H9 (cell line): ENCODE data around the gene RUSC2. TPM values are rescaled to one million over a fixed set of nuclear protein-coding genes. Genes with fewer than 3 reads are reported as not detected.

Experiments
- DNase-seq: peaks from one replicate; pipeline ENCODE4 v3.0.0-alpha.2; 2017
- H2AFZ ChIP-seq: one replicate; pipeline ENCODE4 v1.6.1; 2013; ENCODE audit warnings: mild to moderate bottlenecking, low read length, control low read depth, moderate library complexity
- H2AK5ac ChIP-seq: 2 replicates; pipeline ENCODE4 v1.6.1; 2013; ENCODE audit warnings: low read length, control low read depth, mixed read lengths; ENCODE audit not compliant: insufficient read length
- H2BK120ac ChIP-seq: one replicate; pipeline ENCODE4 v1.6.1; 2013; ENCODE audit warnings: low read depth, mild to moderate bottlenecking, low read length, control low read depth, inconsistent platforms; ENCODE audit not compliant: poor library complexity, severe bottlenecking
- H2BK12ac ChIP-seq: 2 replicates; pipeline ENCODE4 v1.6.1; 2013; ENCODE audit warnings: low read length, control low read depth, mixed read lengths, low read depth; ENCODE audit not compliant: insufficient read length
- H2BK15ac ChIP-seq: 2 replicates; pipeline ENCODE4 v1.6.1; 2013; ENCODE audit warnings: low read depth, low read length, control low read depth
- H2BK20ac ChIP-seq: one replicate; pipeline ENCODE4 v1.6.1; 2013; ENCODE audit warnings: low read depth, mild to moderate bottlenecking, low read length, control low read depth, inconsistent platforms; ENCODE audit not compliant: poor library complexity, severe bottlenecking
- H2BK5ac ChIP-seq: 2 replicates; pipeline ENCODE4 v1.6.1; 2013; ENCODE audit warnings: low read length, control low read depth, mixed read lengths; ENCODE audit not compliant: insufficient read length
- H3K14ac ChIP-seq: 2 replicates; pipeline ENCODE4 v1.6.1; 2013; ENCODE audit warnings: low read length, control low read depth; ENCODE audit not compliant: insufficient read depth
- H3K18ac ChIP-seq: 2 replicates; pipeline ENCODE4 v1.6.1; 2013; ENCODE audit warnings: low read depth, mild to moderate bottlenecking, mixed read lengths, low read length, control low read depth; ENCODE audit not compliant: insufficient read length
- H3K23ac ChIP-seq: 2 replicates; pipeline ENCODE4 v1.6.1; 2013; ENCODE audit warnings: low read length, control low read depth, mixed read lengths, low read depth; ENCODE audit not compliant: insufficient read length
- H3K23me2 ChIP-seq: 2 replicates; pipeline ENCODE4 v1.6.1; 2013; ENCODE audit warnings: low read depth, mild to moderate bottlenecking, mixed read lengths, low read length, control low read depth; ENCODE audit not compliant: insufficient read length, poor library complexity, severe bottlenecking
- H3K27ac ChIP-seq: 2 replicates; pipeline ENCODE4 v1.5.1; 2013; ENCODE audit warnings: low read length, control low read depth, mixed read lengths, low read depth; ENCODE audit not compliant: insufficient read length
- H3K27me3 ChIP-seq: 2 replicates; pipeline ENCODE4 v1.6.1; 2013; ENCODE audit warnings: low read length, control low read depth, inconsistent platforms; ENCODE audit not compliant: insufficient read depth
- H3K4ac ChIP-seq: 2 replicates; pipeline ENCODE4 v1.6.1; 2013; ENCODE audit warnings: low read depth, mild to moderate bottlenecking, control low read depth, inconsistent platforms, low read length, moderate library complexity
- H3K4me1 ChIP-seq: 2 replicates; pipeline ENCODE4 v1.6.1; 2013; ENCODE audit warnings: low read length, control low read depth, inconsistent platforms; ENCODE audit not compliant: insufficient read depth
- H3K4me2 ChIP-seq: 2 replicates; pipeline ENCODE4 v1.6.1; 2013; ENCODE audit warnings: low read length, control low read depth, mixed read lengths; ENCODE audit not compliant: insufficient read length, insufficient read depth
- H3K56ac ChIP-seq: 2 replicates; pipeline ENCODE4 v1.6.1; 2013; ENCODE audit warnings: low read depth, mild to moderate bottlenecking, mixed read lengths, low read length, control low read depth; ENCODE audit not compliant: insufficient read length
- H3K79me1 ChIP-seq: 2 replicates; pipeline ENCODE4 v1.6.1; 2013; ENCODE audit warnings: low read depth, mild to moderate bottlenecking, moderate library complexity, low read length, control low read depth, inconsistent platforms; ENCODE audit not compliant: insufficient read depth, poor library complexity, severe bottlenecking
- H3K79me2 ChIP-seq: 2 replicates; pipeline ENCODE4 v1.6.1; 2013; ENCODE audit warnings: low read length, control low read depth, inconsistent platforms; ENCODE audit not compliant: insufficient read depth
- H3K9ac ChIP-seq: 2 replicates; pipeline ENCODE4 v1.6.1; 2013; ENCODE audit warnings: low read length, control low read depth, mixed read lengths; ENCODE audit not compliant: insufficient read length; ENCODE audit errors: extremely low read depth
- H3K9me3 ChIP-seq: one replicate; pipeline ENCODE4 v1.6.1; 2013; ENCODE audit warnings: low read depth, low read length, inconsistent platforms; ENCODE audit not compliant: control insufficient read depth
- H3T11ph ChIP-seq: one replicate; pipeline ENCODE4 v1.6.1; 2013; ENCODE audit warnings: mild to moderate bottlenecking, low read length, control low read depth, inconsistent platforms
- H4K20me1 ChIP-seq: one replicate; pipeline ENCODE4 v1.6.1; 2013; ENCODE audit not compliant: control insufficient read depth, insufficient read length, insufficient read depth
- H4K5ac ChIP-seq: 2 replicates; pipeline ENCODE4 v1.6.1; 2013; ENCODE audit warnings: low read depth, mild to moderate bottlenecking, mixed read lengths, low read length, control low read depth; ENCODE audit not compliant: insufficient read length
- H4K8ac ChIP-seq: replicated peaks from 2 replicates; pipeline ENCODE4 v1.6.1; 2013; ENCODE audit warnings: low read length, control low read depth, mixed read lengths, low read depth; ENCODE audit not compliant: insufficient read length
- H4K91ac ChIP-seq: 2 replicates; pipeline ENCODE4 v1.6.1; 2013; ENCODE audit warnings: low read depth, mild to moderate bottlenecking, moderate library complexity, mixed read lengths, low read length, control low read depth; ENCODE audit not compliant: insufficient read length
- H3K27ac Mint-ChIP-seq, 3 experiments: 2 replicates in 2 of 3; 3 replicates in 1 of 3; pipeline ENCODE4 v1.8.0; 2020 to 2021; ENCODE audit warnings: mixed read lengths in 3 of 3, mild to moderate bottlenecking in 1 of 3, moderate library complexity in 1 of 3
- H3K27me3 Mint-ChIP-seq: 2 replicates; pipeline ENCODE4 v1.8.0; 2021; ENCODE audit warnings: low read depth, mild to moderate bottlenecking, moderate library complexity, mixed read lengths
- H3K36me3 Mint-ChIP-seq, 3 experiments: 2 replicates in 2 of 3; 3 replicates in 1 of 3; pipeline ENCODE4 v1.8.0; 2020 to 2021; ENCODE audit warnings: low read depth in 3 of 3, mixed read lengths in 3 of 3; ENCODE audit not compliant: insufficient read depth in 1 of 3
- H3K4me1 Mint-ChIP-seq, 2 experiments: 2 replicates each; pipeline ENCODE4 v1.8.0; 2020; ENCODE audit warnings: mixed read lengths in 2 of 2
- H3K4me3 Mint-ChIP-seq, 2 experiments: 2 replicates in 1 of 2; 3 replicates in 1 of 2; pipeline ENCODE4 v1.8.0; 2020 to 2021; ENCODE audit warnings: mild to moderate bottlenecking in 2 of 2, mixed read lengths in 2 of 2, moderate library complexity in 1 of 2
- H3K9me3 Mint-ChIP-seq, 2 experiments: 2 replicates in 1 of 2; 3 replicates in 1 of 2; pipeline ENCODE4 v1.8.0; 2020; ENCODE audit warnings: mild to moderate bottlenecking in 2 of 2, mixed read lengths in 2 of 2, moderate library complexity in 1 of 2
- CTCF ChIP-seq: fragments of 200-600 bp; sonication (generic); conservative IDR thresholded peaks from 3 replicates; pipeline ENCODE4 v1.8.0; 2021; ENCODE audit warnings: antibody characterized with exemption, mild to moderate bottlenecking
- WGBS: extraction: QIAGEN DNeasy Blood & Tissue Kit; methylation state at CpG from one replicate; pipeline ENCODE4 v1.1.7; 2013; ENCODE audit warnings: missing lambda C conversion rate, low lambda C conversion rate, mixed read lengths; ENCODE audit not compliant: insufficient read length; ENCODE audit errors: extremely low coverage; 5-methylcytosine and 5-hydroxymethylcytosine counted together
- total RNA-seq: library from RNA; stranded (reverse); gene quantifications from 2 replicates; pipeline ENCODE4 v1.2.1, GENCODE V29; 2021

RUSC2 gene
- total RNA-seq, 1 experiment from 2014 or later: 6.3 TPM

GRCh38 chr9:35490155-35490909, 421 bp downstream of the RUSC2 start:
- no peak for TF ChIP-seq CTCF
- WGBS: no CpG with 5 or more reads among the region's 44 CpGs
- Histone ChIP-seq H3K4ac (no peak overlapping the region), H3K9ac (peak overlapping the region; percentile 26), H3K14ac (no peak overlapping the region), H2BK5ac (no peak overlapping the region), H4K20me1 (no peaks in the 10 kb centered on the region), H3K23ac (no peak overlapping the region), H2BK120ac (no peak overlapping the region), H3K23me2 (peaks cover 13% of the 10 kb centered on the region), H3K18ac (no peak overlapping the region), H3T11ph (no peak overlapping the region), H3K9me3 (no peaks in the 10 kb centered on the region), H3K4me1 (peaks cover 4% of the 10 kb centered on the region; the same call in 1 of the 2 replicates), H2BK12ac (no peak overlapping the region), H2BK20ac (no peak overlapping the region), H4K5ac (no peak overlapping the region), H3K56ac (no peak overlapping the region), H2AFZ (no peak overlapping the region), H3K4me2 (peak overlapping the region; percentile 80), H3K27me3 (no peaks in the 10 kb centered on the region), H2AK5ac (no peak overlapping the region), H3K79me1 (no peaks in the 10 kb centered on the region), H4K91ac (no peak overlapping the region), H3K27ac (no peak overlapping the region), H4K8ac (no peak overlapping the region), H2BK15ac (no peak overlapping the region), H3K79me2 (no peaks in the 10 kb centered on the region)
- Mint-ChIP-seq H3K27ac (peak overlapping the region in 2 of 3 experiments; percentile 74 to 78; a peak in 3 of 7 replicates), H3K9me3 (no peaks in the 10 kb centered on the region; a peak in 1 of 5 replicates), H3K4me1 (peaks cover 20 to 32% of the 10 kb centered on the region in 2 experiments), H3K36me3 (peaks cover 0 to 2% (median 0%) of the 10 kb centered on the region in 3 experiments; a peak in 1 of 7 replicates), H3K27me3 (peaks cover 3% of the 10 kb centered on the region; the same call in 1 of the 2 replicates), H3K4me3 (peak overlapping the region; percentile 90 to 94)
- DNase-seq: peak; percentile 51
